GM21737 (cell line): ENCODE results near the gene NEU1.

Experiments
- ATAC-seq: cut with Tn5 transposase; IDR thresholded peaks from one replicate; pipeline ENCODE4 v1.9.1; 2021; ENCODE audit warnings: mild to moderate bottlenecking, moderate library complexity; ENCODE audit not compliant: unreplicated experiment

NEU1 gene

DNA sequence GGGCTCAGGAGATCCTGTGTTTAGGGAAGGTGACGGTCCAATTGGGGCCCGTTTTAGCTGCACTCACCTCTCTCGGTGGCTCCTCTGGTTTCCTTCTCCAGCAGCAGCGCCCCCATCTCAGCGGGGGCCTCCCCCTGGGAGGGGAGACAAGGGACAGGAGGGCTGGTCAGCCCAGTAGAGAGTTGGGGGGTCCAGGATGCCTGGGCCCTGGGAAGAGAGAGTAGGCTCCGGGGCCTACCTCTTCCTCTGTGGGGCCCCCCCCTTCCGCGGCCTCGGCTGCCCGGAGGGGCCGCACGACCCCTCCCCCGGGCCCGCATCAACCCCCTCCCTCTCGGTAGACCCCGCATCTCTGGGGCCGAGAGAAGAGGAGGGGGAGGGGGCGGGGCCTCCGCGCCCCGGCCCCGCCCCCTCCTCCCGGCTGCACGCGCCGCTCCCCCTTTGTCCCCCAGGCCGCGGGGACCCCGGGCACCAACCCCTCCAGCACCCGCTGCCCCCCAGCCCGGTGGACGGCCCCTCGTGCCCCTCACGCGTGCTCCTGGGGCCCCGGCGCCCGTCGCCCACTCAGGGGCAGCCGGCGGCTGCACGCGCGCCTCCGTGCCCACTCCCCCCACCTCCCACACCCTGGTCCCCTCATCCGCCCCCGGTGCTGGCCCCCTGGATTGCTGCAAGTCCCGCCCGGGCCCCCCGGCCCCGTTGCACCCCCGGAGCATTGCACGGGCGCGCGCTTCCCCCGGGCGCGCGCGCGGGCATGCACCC lies 34.4 kb upstream of the NEU1 start:
- no peak for ATAC-seq

DNA sequence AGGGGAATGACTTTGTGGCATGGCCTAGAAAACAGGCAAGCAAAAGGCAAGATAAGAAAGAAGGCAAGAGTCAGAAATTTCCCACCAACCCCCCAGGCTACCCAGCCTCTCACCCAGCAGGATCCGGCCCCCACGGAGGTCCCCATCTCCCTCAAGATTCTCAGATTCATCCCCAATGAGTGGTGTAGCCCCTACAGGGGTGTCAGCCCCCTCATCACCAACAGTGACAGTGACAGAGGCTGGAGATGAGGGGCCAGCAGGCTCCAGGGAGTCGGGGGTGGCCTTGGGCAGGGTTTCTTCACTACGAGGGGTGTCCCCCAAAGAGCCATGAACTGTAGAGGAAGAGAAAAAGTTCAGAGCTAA lies 33.9 kb upstream of the NEU1 start:
- ATAC-seq = no peak

DNA sequence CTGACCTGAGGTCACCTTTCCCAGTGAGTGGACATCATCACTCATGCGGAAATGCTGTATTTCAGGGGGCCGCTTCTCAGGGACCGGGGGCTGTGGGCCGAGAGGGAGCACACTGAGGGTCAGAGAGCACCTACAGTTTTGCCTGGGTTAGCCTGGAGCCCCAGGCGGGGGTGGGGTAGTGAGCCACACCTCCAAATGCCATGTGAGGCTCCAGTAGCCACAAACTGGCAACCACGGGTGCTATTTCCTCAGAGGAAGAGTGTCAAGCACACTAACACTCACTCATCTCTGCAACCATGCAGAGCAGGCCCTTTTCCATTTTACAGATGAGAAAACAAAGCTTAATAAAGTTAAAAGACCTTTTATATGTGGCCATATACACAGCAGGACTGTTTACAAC lies 30.2 kb upstream of the NEU1 start:
- ATAC-seq = no peak

DNA sequence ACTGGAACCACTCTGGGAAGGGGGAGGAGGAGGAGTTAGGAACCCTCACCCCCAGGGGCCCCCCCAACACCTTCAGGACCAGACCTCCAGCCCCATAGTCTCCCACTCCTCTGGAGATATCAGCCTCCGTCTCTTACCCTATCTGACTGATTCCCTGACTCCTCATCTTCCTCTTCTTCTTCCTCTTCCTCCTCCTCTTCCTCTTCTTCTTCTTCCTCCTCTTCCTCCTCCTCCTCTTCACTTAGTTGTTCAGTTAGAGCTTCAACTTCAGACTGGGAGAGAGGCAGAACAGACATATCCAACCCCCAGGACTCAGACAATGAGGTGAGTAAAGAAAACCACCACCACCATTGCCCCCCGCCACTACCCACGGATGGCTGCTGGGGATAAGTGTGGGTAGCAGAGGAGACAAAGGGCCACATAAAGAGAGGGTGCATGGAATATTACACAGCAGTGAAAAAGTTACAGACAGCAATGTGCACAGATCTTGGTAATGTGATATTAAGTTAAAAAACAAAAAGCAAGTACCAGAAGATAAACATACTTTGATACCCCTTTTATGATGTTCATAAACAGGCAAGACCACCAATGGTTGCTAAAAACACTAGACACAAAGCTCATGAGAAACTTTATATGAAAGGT lies 26.8 kb upstream of the NEU1 start:
- no peak for ATAC-seq

DNA sequence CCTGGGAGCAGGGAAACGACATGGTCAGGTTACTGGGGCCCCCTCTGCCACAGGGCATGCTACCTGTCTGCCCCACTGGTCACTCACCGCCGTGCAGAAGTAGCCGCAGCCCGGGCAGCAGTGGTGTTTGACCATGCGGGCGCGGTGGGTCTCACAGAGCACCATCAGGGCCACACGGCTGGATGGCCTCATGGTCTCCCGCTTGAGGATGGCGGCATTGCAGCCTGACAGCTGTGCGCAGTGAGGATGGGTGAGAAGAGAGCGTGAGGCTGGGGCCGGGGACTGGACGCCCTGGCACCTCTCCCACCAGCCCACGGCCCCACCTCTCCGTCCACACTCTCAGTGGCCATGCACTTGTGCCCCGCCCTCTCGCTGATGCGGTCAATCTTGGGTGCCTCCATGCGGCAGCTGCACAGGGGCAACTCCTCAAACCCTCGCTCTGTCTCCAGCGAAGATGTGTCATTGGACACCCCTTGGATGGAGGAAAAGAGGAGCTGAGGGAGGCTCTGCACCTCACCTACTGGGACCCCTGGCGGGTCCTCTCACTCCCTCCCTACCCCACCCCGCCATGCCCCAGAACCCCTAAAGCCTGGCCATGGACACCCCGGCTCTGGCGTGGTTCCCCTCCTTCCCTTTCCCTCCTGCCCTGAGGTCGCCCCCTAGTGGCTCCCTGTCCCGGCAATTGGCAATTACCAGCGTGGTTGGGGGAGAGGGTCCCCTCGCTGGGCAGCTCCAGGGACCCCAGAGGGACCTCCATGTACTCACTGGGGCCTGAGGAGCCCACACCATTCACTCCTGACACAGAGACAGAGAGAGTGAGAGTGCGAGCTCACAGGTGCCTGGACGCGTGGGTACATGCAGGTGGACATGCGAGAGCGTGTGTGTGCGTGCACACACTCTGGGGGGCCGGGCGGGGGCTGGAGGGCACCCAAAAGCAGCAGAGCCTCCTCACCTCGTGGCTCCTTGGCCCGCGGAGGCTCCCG lies 25.9 kb upstream of the NEU1 start:
- ATAC-seq = no peak

DNA sequence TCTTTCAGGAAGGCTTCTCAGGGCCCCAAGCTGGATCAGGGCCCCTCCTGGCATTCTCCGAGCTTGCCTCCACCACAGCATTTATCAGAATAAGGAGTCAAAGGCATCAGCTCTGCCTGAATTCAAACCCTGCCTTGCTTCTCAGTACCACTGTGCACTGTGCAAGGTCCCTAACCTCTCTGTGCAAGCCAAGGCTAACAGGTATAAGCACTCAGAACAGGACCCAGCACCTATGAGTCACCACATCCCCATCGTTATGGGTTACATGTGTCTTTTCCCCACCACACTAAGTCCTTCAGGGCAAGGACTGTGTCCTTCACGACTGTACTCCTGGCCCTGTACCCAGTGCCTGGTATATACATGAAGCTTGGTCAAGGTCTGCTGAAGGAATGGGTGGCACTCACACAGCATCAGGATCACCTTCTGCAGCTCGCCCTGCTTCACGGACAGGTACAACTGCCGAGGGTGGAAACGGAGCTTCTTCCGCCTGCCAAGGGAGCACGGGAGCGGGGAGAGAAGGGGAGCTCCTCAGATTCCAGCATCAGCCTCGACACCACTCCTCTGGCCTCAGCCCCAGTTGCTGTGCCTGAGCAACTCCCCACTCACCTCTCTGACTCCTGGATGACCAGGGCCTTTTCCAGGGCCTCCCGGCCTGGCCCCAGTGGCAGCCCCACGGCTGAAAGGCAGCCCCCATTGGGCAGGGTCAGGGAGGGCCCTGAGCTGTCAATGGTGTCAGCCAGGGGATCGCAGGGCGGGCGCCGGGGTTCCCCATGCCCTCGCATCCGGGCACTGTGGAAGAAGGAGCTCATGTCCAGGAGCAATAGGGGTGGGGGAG lies 24.8 kb upstream of the NEU1 start:
- ATAC-seq = no peak

DNA sequence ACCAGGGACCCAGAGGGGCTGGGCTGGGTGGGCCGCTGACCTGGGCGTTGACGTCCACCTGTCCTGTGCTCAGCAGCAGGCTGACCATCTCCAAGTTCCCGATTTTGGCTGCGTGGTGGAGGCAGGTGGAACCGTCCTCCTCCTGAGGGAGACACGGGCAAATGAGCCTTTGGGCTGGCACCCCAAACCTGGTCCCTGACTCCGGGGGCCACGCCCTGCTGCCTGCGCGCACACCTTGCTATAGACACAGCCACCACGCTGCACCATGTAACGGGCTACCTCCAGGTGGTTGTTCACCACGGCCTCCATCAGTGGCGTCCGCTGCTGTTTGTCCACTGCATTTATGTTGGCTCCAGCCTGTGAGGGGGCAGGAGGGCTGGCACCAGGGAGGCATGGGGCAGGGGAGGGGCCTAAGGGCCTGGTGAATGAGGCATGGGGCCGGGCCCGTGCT lies 23.9 kb upstream of the NEU1 start:
- no peak for ATAC-seq

DNA sequence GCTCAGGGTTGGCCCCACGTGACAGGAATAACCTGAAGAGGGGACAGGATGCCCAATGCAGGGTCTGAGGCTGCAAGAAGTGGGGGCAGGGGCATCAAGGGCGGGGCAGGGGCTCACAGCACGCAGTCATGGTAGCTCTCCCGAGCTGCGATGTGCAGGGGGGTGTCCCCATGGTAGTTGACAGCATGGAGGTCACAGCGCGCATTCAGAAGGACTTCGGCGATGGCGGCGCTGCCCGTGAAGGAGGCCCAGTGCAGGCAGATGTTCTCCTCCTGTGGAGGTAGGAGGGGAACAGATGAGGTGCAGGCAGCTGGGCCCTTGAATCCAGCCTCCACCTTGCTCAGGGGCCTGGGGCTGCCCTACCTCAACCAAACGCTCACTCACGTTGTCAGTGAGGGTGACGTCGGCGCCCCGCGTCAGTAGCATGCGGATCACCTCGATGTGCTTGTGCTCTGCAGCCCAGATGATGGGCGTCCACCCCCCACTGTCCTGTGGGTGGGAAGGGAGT lies 22.0 kb upstream of the NEU1 start:
- no peak for ATAC-seq

DNA sequence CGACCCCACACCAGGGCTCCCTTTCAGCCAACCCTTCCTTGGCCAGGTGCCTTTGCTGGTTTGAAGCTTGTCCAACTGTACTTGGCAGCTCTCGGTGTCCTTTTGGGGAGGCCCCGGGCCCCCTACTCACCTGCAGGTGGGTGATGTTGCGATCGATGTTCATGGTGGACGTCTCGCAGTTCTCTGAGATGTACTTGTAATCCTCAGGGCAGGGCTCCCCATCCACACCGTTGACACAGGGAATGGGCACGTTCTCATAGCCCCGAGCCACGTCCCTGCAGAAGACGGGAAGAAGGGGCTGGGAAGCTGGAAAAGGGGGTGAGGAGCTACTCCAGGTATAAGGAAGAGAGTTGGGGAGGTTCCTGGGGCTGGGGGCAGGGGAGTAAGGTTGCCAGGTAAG lies 21.1 kb upstream of the NEU1 start:
- no peak for ATAC-seq

DNA sequence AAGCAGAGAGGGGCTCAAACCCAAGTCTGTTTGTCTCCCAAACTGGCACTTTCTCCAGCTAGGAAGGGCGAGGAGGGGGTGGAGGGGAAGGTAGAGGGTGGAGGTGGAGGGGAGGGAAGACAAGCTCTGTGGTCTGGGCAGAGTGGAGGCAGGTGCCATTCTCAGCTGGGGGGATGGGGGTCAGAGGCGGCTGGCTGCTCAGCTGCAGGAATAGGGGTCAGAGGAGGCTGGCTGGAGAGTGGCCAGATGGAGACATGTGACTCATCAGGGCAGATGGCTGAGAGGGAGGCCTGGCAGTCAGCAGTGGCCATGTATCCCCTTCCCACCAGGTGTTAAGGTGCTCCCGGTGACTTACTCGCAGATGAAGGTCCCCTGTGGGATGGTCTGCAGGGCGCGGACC lies 19.7 kb upstream of the NEU1 start:
- ATAC-seq = no peak

DNA sequence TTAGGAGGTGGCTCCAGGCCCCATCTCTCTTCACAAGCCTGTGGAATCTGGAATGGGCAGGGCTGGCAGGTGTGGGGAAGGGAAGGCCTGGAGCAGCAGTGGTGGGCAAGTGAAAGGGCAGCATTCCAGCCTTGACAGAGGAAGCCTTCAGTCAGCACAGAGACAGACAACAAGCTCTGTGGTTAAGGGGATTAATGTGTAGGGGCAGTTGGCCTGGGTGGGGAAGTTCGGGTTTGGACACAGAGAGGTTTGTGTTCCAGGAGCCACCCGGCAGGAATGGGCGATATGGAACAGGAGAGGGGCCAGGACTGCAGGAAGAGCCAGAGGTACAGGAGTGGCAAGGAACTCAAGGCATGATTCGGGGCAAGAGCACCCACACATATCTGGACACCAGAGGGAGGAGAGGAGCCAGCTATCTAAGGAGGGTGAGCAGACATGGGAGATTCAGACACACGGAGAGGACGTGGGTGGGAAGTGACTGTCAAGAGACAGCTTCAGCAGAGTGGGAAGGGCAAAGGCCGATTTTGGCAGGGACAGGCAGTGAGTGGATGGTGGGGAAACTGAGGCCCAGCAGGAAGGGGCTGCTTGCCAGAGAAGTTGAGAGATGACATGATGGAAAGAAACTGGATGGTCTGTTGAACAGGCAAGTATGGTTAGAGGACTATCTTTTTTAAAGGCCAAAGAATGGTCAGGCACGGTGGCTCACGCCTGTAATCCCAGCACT lies 18.7 kb upstream of the NEU1 start:
- no peak for ATAC-seq

DNA sequence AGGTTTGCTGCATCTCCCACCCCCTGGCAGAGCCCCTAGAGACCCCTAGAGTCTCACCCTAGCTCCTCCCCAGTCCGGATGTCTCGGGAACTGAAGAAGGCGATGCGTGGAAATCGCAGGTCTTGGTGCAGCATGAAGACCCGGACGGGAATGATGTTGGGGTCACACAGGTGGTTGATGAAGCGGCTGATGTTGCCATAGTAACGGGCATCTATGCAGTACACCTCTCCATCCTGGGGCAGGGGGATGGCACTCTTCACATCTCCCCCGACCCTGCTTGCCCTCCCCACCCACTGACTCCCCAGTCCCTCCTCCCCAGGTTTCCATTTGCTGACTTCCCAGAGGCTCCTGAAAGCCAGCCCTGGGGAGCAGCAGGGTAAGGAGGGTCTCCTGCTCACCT lies 18.0 kb upstream of the NEU1 start:
- no peak for ATAC-seq

DNA sequence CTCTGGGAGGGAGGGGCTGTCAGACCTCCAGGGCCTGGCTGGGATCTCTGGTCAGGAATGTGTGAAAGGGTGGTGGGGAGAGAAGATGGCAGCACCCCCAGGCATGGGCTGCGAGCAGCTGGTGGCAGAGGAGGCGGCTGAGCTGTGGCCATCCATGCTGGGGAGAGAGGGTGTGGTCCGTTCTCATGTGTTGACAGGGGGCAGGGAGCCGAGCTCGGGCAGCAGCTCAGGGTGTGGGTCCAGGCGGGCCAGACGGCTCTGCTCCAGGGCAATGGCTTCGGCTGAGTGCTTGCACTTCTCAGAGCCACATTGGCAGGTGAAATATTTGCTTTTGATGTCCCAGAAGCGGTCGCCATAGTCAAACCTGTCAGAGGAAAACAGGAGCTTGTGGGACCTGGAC lies 17.3 kb upstream of the NEU1 start:
- no peak for ATAC-seq

DNA sequence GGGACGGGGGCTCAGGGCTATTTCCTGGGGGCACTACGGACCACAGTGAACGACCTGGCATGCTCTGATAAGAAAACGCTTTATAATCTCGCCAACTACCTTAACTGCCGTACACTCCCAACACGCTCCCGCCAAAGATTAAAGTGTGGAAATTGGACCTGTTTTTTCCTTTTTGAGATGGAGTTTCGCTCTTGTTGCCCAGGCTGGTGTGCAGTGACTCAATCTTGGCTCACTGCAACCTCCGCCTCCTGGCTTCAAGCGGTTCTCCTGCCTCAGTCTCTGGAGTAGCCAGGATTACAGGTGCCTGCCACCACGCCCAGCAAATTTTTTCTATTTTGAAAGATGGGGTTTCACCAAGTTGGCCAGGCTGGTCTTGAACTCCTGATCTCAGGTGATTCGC lies 16.5 kb upstream of the NEU1 start:
- ATAC-seq = no peak

DNA sequence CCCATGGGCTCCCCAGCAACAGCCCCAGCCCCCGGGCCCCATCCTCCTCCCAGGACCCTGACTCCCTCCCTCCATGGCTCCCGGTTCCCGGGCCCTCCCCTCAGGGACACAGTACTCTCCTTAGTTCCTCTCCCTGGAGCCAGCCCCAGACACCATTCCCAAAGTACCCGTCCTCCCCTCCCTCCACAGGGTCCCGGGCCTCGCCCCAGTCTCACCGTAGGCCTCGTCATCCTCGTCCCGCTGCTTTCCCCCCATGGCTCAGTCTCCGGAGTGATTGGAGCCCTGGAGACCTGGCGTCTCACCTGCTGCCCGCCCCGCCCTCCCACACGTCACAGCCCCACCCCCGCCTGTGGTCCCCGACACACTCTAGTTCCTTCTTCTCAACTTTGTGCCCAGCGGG lies 16.1 kb upstream of the NEU1 start, which contains the start of gene SLC44A4:
TSS of gene SLC44A4 (minus strand) at position 272 of the 400 bp plus-strand sequence. CDS start at position 255, 17 bp downstream.
- no peak for ATAC-seq

DNA sequence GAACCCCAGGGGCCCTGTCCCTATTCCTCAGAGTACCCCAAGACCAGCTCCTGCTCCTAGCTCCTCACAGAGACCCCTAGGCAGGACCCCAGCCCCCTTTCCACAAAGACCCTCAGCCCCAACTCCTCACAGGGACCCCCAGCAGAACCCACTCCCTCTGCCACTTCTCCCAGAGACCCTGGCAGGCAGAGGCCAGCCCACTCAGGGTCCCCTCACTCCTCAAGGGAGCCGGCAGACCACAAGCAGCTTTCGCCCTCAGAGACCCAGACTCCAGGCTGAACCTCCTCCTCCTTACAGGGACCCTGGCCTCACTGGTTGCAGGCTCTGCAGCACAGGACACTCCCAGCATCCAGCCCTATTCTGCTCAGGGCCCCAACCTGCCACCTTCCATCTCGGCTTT lies 15.6 kb upstream of the NEU1 start:
- ATAC-seq = no peak

DNA sequence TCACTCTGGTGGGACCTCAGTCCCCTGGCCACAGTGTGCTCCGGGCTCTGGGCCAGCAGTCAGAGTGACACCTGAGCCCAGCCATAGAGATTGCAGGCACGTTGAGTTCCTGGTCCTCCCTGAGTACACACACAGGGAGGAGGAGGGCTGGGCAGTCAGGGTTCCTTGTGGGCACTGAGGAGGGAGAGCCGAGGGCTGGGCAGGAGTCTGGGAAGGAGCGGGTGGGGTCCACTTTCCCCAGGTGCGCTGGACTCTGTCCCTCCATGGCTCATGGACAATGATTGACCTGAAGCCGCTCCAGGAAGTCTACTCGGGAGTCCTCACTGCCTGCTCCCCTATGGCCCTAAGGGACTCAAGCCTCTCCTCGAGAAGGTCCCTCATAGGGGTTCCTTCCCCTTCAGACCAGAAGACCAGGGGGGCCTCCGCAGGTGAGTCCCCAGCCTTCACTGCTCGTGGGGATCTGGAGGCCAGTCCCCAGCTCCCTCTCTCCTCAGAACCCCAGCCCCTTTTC lies 15.1 kb upstream of the NEU1 start:
- no peak for ATAC-seq

DNA sequence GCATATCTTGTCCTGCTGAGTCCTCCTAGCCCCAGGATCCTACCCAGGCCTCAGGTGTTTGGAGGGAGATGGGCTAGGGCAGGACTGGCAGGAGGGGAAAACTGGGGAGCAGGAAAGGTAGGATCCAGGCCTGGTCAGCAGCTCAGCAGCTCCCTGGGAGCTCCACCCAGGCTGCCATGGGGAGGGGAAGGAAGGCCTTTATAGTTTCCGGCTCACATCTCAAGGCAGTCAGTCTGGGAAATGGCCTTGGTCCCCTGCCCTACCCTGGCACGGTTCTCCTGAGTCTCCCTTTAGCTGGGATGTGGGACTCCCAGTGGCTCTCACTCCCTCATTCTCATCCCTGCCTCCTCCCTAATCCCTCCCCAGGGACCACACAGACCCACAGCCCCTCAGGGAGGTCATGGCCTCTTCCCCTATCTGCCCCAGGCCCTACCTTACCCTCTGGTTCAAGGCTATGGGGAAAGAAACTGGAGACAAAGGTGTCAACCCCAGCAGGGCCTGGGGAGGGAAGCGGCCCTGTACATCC lies 14.6 kb upstream of the NEU1 start:
- no peak for ATAC-seq

DNA sequence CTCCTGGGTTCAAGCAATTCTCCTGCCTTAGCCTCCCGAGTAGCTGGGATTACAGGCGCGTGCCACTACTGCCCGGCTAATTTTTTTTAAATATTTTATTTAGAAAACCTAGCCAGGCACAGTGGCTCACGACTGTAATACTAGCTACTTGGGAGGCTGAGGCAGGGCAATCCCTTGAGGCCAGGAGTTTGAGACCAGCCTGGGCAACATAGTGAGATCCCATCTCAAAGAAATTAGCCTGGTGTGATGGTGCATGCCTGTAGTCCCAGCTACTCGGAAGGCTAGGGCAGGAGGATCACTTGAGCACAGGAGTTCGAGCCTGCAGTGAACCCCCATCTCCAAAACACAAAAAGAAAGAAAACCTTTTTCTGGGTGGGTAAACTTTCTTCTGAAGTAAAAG lies 13.7 kb upstream of the NEU1 start:
- ATAC-seq = no peak
